K562 (cell line): ENCODE measurements around the gene CFAP92. TPM values are rescaled to one million over a fixed set of nuclear protein-coding genes. Genes with fewer than 3 reads are reported as not detected.

Experiments used
- ATAC-seq: fragments of 200-7000 bp; cut with Tn5 transposase; 3 replicates; pipeline ENCODE4 v1.9.1; 2020; ENCODE audit warnings: moderate library complexity
- BruUV-seq: library from RNA; stranded (reverse); fragments of 400-500 nt; replicated peaks from 2 replicates; lab custom pipeline; 2021; lab: Mats Ljungman, UMichigan
- CTCF ChIA-PET: fragments of 300-600 bp; formaldehyde crosslinking; extraction: SDS; loops from one replicate; lab custom pipeline; 2021; ENCODE audit warnings: low intra/inter-chr PET ratio; lab: Yijun Ruan, JAX
- POLR2A ChIA-PET: fragments of 300-600, 350-650 bp; sonication (Branson Sonifier 250); formaldehyde crosslinking; extraction: SDS; loops from one replicate; lab custom pipeline; 2021; ENCODE audit warnings: antibody characterized with exemption, inconsistent platforms; lab: Yijun Ruan, JAX
- DNase-seq, 4 experiments: peaks; one replicate each; pipeline versions ENCODE4 v3.0.0 to v3.0.0-alpha.2; 2011 to 2018; ENCODE audit warnings: low spot score in 3 of 4, mixed read lengths in 3 of 4; ENCODE audit errors: extremely low read depth in 1 of 4
- FAIRE-seq: peaks from 2 replicates; lab custom pipeline; 2011; peaks lifted over from hg19 to GRCh38; lab: Jason Lieb, UNC
- H2AFZ ChIP-seq: 2 replicates; pipeline ENCODE4 v1.6.0; 2011; ENCODE audit warnings: low read depth, low read length, control low read depth, inconsistent platforms
- H3K27ac ChIP-seq: fragments of 200-600 bp; 3 replicates; pipeline ENCODE4 v1.8.0; 2011; ENCODE audit warnings: low read depth, mild to moderate bottlenecking, control low read depth, inconsistent platforms, low read length, moderate library complexity, mixed read lengths; ENCODE audit errors: extremely low read depth
- H3K27me3 ChIP-seq, 2 experiments: fragments of 300-600 bp in 1 of 2; 2 replicates in 1 of 2; 3 replicates in 1 of 2; pipeline versions ENCODE4 v1.6.0 to v1.8.0; 2011; ENCODE audit warnings: inconsistent platforms in 2 of 2, low read length in 2 of 2, mild to moderate bottlenecking in 1 of 2, mixed read lengths in 1 of 2, moderate library complexity in 1 of 2; ENCODE audit not compliant: control insufficient read depth in 2 of 2, insufficient read depth in 2 of 2
- H3K36me3 ChIP-seq: fragments of 300-600 bp; 3 replicates; pipeline ENCODE4 v1.8.0; 2011; ENCODE audit warnings: mild to moderate bottlenecking, low read length, inconsistent platforms; ENCODE audit not compliant: control insufficient read depth, insufficient read depth
- H3K4me1 ChIP-seq, 2 experiments: fragments of 200-600 bp in 1 of 2; replicated peaks in 1 of 2; 2 replicates in 1 of 2; 3 replicates in 1 of 2; pipeline versions ENCODE4 v1.5.1 to v1.8.0; 2011; ENCODE audit warnings: inconsistent platforms in 2 of 2, low read length in 2 of 2, mild to moderate bottlenecking in 1 of 2, mixed read lengths in 1 of 2, moderate library complexity in 1 of 2; ENCODE audit not compliant: control insufficient read depth in 2 of 2, insufficient read depth in 2 of 2
- H3K4me2 ChIP-seq: 2 replicates; pipeline ENCODE4 v1.6.1; 2011; ENCODE audit warnings: low read length, control low read depth, inconsistent platforms, mixed read lengths; ENCODE audit not compliant: insufficient read depth
- H3K4me3 ChIP-seq: fragments of 200-600 bp; sonication (generic), shearing (Covaris generic); 2 replicates; pipeline ENCODE4 v1.5.1; 2016; ENCODE audit warnings: control low read depth, inconsistent platforms
- H3K79me2 ChIP-seq: fragments of 200-600 bp; 3 replicates; pipeline ENCODE4 v1.8.0; 2011; ENCODE audit warnings: low read length, inconsistent platforms; ENCODE audit not compliant: control insufficient read depth, insufficient read depth
- H3K9ac ChIP-seq, 2 experiments: 2 replicates each; pipeline versions ENCODE4 v1.6.0 to v1.6.1; 2011; ENCODE audit warnings: low read depth in 2 of 2, low read length in 2 of 2, control low read depth in 1 of 2, inconsistent platforms in 1 of 2, mild to moderate bottlenecking in 1 of 2, mixed read lengths in 1 of 2; ENCODE audit not compliant: insufficient read depth in 1 of 2
- H3K9me1 ChIP-seq: one replicate; pipeline ENCODE4 v1.6.0; 2011; ENCODE audit warnings: inconsistent platforms, mild to moderate bottlenecking, low read length, moderate library complexity; ENCODE audit not compliant: control insufficient read depth, insufficient read depth
- H3K9me3 ChIP-seq: replicated peaks from 2 replicates; pipeline ENCODE4 v1.5.1; 2011; ENCODE audit warnings: low read depth, low read length, inconsistent platforms; ENCODE audit not compliant: control insufficient read depth, insufficient read depth
- H4K20me1 ChIP-seq: replicated peaks from 2 replicates; pipeline ENCODE4 v1.6.1; 2011; ENCODE audit warnings: low read length, inconsistent platforms, mixed read lengths; ENCODE audit not compliant: control insufficient read depth, insufficient read depth
- JUND ChIP-seq, 2 experiments: IDR thresholded peaks; 2 replicates in 1 of 2; 3 replicates in 1 of 2; pipeline ENCODE4 v1.6.1; 2011; ENCODE audit warnings: borderline replicate concordance in 2 of 2, low read depth in 2 of 2, low read length in 2 of 2, improper control_type of control experiment in 1 of 2, missing biosample characterization in 1 of 2, missing genetic modification characterization in 1 of 2, missing genetic modification reagents in 1 of 2
- POLR2G ChIP-seq: fragments of 200-400 bp; formaldehyde crosslinking; IDR thresholded peaks from 2 replicates; pipeline ENCODE4 v1.6.1; 2017; ENCODE audit warnings: low read depth, mild to moderate bottlenecking, antibody characterized with exemption, low read length, moderate library complexity
- RB1 ChIP-seq: fragments of 450-650 bp; IDR thresholded peaks from 2 replicates; pipeline ENCODE4 v1.6.1; 2017; ENCODE audit warnings: low read depth, mild to moderate bottlenecking
- STAG1 ChIP-seq: sonication (generic); formaldehyde crosslinking; IDR thresholded peaks from 2 replicates; pipeline ENCODE4 v1.5.0; 2020; ENCODE audit warnings: missing genetic modification reagents, borderline replicate concordance
- TRIM25 ChIP-seq: fragments of 450-650 bp; IDR thresholded peaks from 2 replicates; pipeline ENCODE4 v1.7.0; 2016; ENCODE audit warnings: borderline replicate concordance
- TRIM28 ChIP-seq: fragments of 450-650 bp; IDR thresholded peaks from 2 replicates; pipeline ENCODE4 v1.6.1; 2017
- ZNF263 ChIP-seq: sonication (generic); formaldehyde crosslinking; IDR thresholded peaks from 2 replicates; pipeline ENCODE4 v1.8.0; 2022; ENCODE audit warnings: mild to moderate bottlenecking, missing genetic modification reagents, borderline replicate concordance
- ZNF644 ChIP-seq: fragments of 200-800 bp; sonication (Bioruptor generic); IDR thresholded peaks from 2 replicates; pipeline ENCODE4 v1.6.1; 2016; ENCODE audit warnings: low read depth, missing genetic modification characterization, missing compliant biosample characterization
- WGBS: fragments of 100-300 bp; shearing (Covaris generic); methylation state at CpG from one replicate; pipeline ENCODE4 v1.1.6; 2016; ENCODE audit warnings: low coverage, mixed read lengths; ENCODE audit not compliant: insufficient coverage; ENCODE audit errors: missing lambda C conversion rate; 5-methylcytosine and 5-hydroxymethylcytosine counted together
- in situ Hi-C: fragments of 300-500 bp; cut with MboI; formaldehyde crosslinking; loops from 4 replicates; pipeline ENCODE4 v1.15.0; 2018; ENCODE audit warnings: inconsistent platforms, mixed read lengths
- intact Hi-C: fragments of 100-400 bp; cut with micrococcal nuclease; formaldehyde crosslinking; loops from 2 replicates; pipeline ENCODE4 v1.14.2; 2022
- polyA plus RNA-seq, 8 experiments: library from polyadenylated mRNA; depleted of rRNA in 4 of 8; stranded (reverse) in 5 of 8; unstranded in 3 of 8; fragments of >200 nt; fragmentation: Nextera tagmentation in 2 of 8; fragmentation: Illumina TruSeq in 1 of 8; extraction: Ambion mirVana in 2 of 8; extraction: Trizol in 1 of 8; gene quantifications; 2 replicates each; pipeline versions ENCODE4 v1.2.1 to v1.2.3, GENCODE V29; 2011 to 2014; ENCODE audit warnings: inconsistent platforms in 1 of 8, missing spikeins in 1 of 8
- total RNA-seq, 7 experiments: library from RNA; depleted of rRNA in 6 of 7; stranded (reverse); fragments of >200 nt in 6 of 7; fragmentation: Illumina TruSeq in 2 of 7; extraction: Trizol in 2 of 7; gene quantifications; 2 replicates each; pipeline versions ENCODE4 v1.2.1 to v1.2.3, GENCODE V29; 2011 to 2021; ENCODE audit warnings: low replicate concordance in 1 of 7

CFAP92 gene
- total and polyA plus RNA-seq, 9 of the 15 experiments (the other 6 are each of a cell fraction or from before 2014, with no cell fraction given), result 0.06 to 0.62 (median 0.36) TPM

DNA sequence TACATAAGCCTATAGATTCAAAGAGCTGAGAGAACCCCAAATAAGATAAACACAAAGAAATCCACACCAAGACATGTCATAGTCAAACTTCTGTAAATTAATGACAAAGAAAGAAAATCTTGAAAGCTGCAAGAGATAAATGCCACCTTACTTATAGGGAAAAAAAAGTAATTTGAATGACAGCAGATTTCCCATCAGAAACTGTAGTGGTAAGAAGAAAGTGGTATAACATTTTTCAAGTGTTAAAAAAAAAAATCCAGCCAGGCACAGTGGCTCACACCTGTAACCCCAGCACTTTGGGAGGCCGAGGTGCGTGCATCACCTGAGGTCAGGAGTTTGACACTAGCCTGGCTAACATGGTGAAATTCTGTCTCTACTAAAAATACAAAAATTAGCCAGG lies 37.4 kb downstream of the CFAP92 start:
- Histone ChIP-seq H3K4me2 (no peak overlapping the region), H3K79me2 (no peaks in the 10 kb centered on the region), H4K20me1 (no peaks in the 10 kb centered on the region), H3K27me3 (peaks cover 0 to 5% of the 10 kb centered on the region in 2 experiments; a peak in 2 of 5 replicates), H3K36me3 (no peaks in the 10 kb centered on the region)
- BruUV-seq, result no TSS peak
- 0% methylated on average over 2 of the region's 2 CpGs for WGBS
- DNase-seq, result no peak
- no peak for TF ChIP-seq JUND (IDR thresholded peaks at IDR 0.05; ENCODE audit: borderline replicate concordance, low read depth, low read length)
- TF ChIP-seq JUND (tag; IDR thresholded peaks at IDR 0.05; ENCODE audit: borderline replicate concordance, low read depth, low read length), result no peak
- no peak for TF ChIP-seq ZNF644 (tag)
- TF ChIP-seq TRIM25, result no peak
- 0 out of 2 replicates have a peak, but pooled peaks have one; percentile 53 for TF ChIP-seq TRIM28
- TF ChIP-seq POLR2G, result no peak
- no peak for TF ChIP-seq STAG1 (CRISPR knock-in tag)
- no peak for TF ChIP-seq ZNF263 (CRISPR knock-in tag)
- no peak for TF ChIP-seq RB1
- TF ChIP-seq, all 486 proteins: peak for 1
- H3K4me3 ChIP-seq, result no peak overlapping the region
- CTCF ChIA-PET, result no interaction called here
- no peak for ATAC-seq
- H3K9me3 ChIP-seq, result no peaks in the 10 kb centered on the region
- H2AFZ ChIP-seq, result no peak overlapping the region
- no peak for FAIRE-seq
- POLR2A ChIA-PET, result no interaction called here
- in situ Hi-C loops, result no loop called here
- no peak overlapping the region for H3K9ac ChIP-seq
- H3K27ac ChIP-seq, result no peak overlapping the region
- intact Hi-C loops, result no loop called here
- H3K4me1 ChIP-seq, result no peaks in the 10 kb centered on the region
- H3K9me1 ChIP-seq, result no peaks in the 10 kb centered on the region
